Stomach (tissue), 4 donors: Measurements from ENCODE around the gene TCF12.

ENCODE experiments used
- EP300 ChIP-seq: sonication (generic); formaldehyde crosslinking; IDR thresholded peaks from one replicate; pipeline ENCODE4 v1.6.1; 2017; ENCODE audit warnings: antibody characterized with exemption
- POLR2A ChIP-seq, 4 donors: fragments of 450-650 bp; IDR thresholded peaks; one replicate each; pipeline ENCODE4 v1.6.1; 2016; ENCODE audit warnings: antibody characterized with exemption in 4 of 4, control low read depth in 2 of 4, mild to moderate bottlenecking in 1 of 4, moderate library complexity in 1 of 4
- POLR2AphosphoS5 ChIP-seq, 3 donors: sonication (generic); formaldehyde crosslinking; IDR thresholded peaks; one replicate each; pipeline ENCODE4 v1.6.1; 2016; ENCODE audit warnings: antibody characterized with exemption in 3 of 3
- TF ChIP-seq, protein P1 (sequence below), 7 experiments: fragments of 450-650 bp in 4 of 7; fragments of 200-600 bp in 3 of 7; sonication (generic) in 3 of 7; IDR thresholded peaks; one replicate each; pipeline ENCODE4 v1.5.1; 2016 to 2019; ENCODE audit warnings: antibody characterized with exemption in 7 of 7, control low read depth in 2 of 7, mild to moderate bottlenecking in 1 of 7

GRCh38 chr15:57108296-57108695, 189.9 kb downstream of the TCF12 start:
- TF ChIP-seq, protein P1, sequence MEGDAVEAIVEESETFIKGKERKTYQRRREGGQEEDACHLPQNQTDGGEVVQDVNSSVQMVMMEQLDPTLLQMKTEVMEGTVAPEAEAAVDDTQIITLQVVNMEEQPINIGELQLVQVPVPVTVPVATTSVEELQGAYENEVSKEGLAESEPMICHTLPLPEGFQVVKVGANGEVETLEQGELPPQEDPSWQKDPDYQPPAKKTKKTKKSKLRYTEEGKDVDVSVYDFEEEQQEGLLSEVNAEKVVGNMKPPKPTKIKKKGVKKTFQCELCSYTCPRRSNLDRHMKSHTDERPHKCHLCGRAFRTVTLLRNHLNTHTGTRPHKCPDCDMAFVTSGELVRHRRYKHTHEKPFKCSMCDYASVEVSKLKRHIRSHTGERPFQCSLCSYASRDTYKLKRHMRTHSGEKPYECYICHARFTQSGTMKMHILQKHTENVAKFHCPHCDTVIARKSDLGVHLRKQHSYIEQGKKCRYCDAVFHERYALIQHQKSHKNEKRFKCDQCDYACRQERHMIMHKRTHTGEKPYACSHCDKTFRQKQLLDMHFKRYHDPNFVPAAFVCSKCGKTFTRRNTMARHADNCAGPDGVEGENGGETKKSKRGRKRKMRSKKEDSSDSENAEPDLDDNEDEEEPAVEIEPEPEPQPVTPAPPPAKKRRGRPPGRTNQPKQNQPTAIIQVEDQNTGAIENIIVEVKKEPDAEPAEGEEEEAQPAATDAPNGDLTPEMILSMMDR (IDR thresholded peaks at IDR 0.05): no peak
- TF ChIP-seq POLR2AphosphoS5 (IDR thresholded peaks at IDR 0.05) (no peak), POLR2A (IDR thresholded peaks at IDR 0.05) (no peak), EP300 (no peak)
